Measurements from ENCODE around the gene ATP11B. TPM values are rescaled to one million over a fixed set of nuclear protein-coding genes. Genes with fewer than 3 reads are reported as not detected.
"Not testable (repeated sequence)": the region's sequence is repeated elsewhere in the genome, so short reads cannot be mapped to it uniquely, and the experiment has no call there.

Gene ATP11B
- total RNA-seq, 6 donors from 2014 or later: 56.4 to 102 (median 83.2) TPM

GRCh38 chr3:182796310-182796709 is 3.0 kb downstream of the ATP11B start:
- Histone ChIP-seq H3K27ac (no peak overlapping the region), H3K9me3 (no peaks in the 10 kb centered on the region), H3K4me1 (peaks cover 5 to 32% (median 21%) of the 10 kb centered on the region in 4 donors), H3K36me3 (no peaks in the 10 kb centered on the region), H3K4me3 (no peak overlapping the region), H3K27me3 (no peaks in the 10 kb centered on the region)
- DNase-seq: no peak
- ATAC-seq (ENCODE audit: low FRiP score in 2 of 2): no peak
- no peak for TF ChIP-seq POLR2AphosphoS5 (IDR thresholded peaks at IDR 0.05)
- WGBS, 2 donors: 97 to 100% methylated on average over 1 of the region's 1 CpG

GRCh38 chr3:182797876-182798275 is 4.6 kb downstream of the ATP11B start:
- DNase-seq (no peak), ATAC-seq (ENCODE audit: low FRiP score in 2 of 2) (no peak)
- Histone ChIP-seq H3K4me3 (no peak overlapping the region), H3K4me1 (peaks cover 14 to 39% (median 28%) of the 10 kb centered on the region in 4 donors), H3K27me3 (no peaks in the 10 kb centered on the region), H3K27ac (no peak overlapping the region), H3K9me3 (no peaks in the 10 kb centered on the region), H3K36me3 (no peaks in the 10 kb centered on the region)
- 63 to 86% methylated on average over 1 of the region's 1 CpG for WGBS, 2 donors
- TF ChIP-seq POLR2AphosphoS5 (IDR thresholded peaks at IDR 0.05) (no peak), EP300 (IDR thresholded peaks at IDR 0.05) (no peak), POLR2A (IDR thresholded peaks at IDR 0.05) (no peak), CTCF (IDR thresholded peaks at IDR 0.05) (no peak)

- not testable (repeated sequence) for H3K27me3 ChIP-seq; H3K27ac ChIP-seq; H3K4me3 ChIP-seq; H3K36me3 ChIP-seq; H3K9me3 ChIP-seq; ATAC-seq (ENCODE audit: low FRiP score in 2 of 2)
- 97% methylated on average over 16 of the region's 16 CpGs for WGBS, 2 donors
- DNase-seq: peak in 1 of 2 donors; percentile 22
- peaks cover 26 to 51% (median 33%) of the 10 kb centered on the region in 4 donors for H3K4me1 ChIP-seq
Observed at GRCh38 chr3:182799143-182799542, 5.8 kb downstream of the ATP11B start.

GRCh38 chr3:182800508-182800907 is 7.2 kb downstream of the ATP11B start:
- H3K27me3 ChIP-seq: no peaks in the 10 kb centered on the region
- 99% methylated on average over 8 of the region's 8 CpGs for WGBS, 2 donors
- H3K27ac ChIP-seq: no peak overlapping the region
- H3K9me3 ChIP-seq: no peaks in the 10 kb centered on the region
- TF ChIP-seq EP300 (IDR thresholded peaks at IDR 0.05): no peak
- TF ChIP-seq CTCF (IDR thresholded peaks at IDR 0.05): no peak
- TF ChIP-seq POLR2AphosphoS5 (IDR thresholded peaks at IDR 0.05): no peak
- TF ChIP-seq POLR2A (IDR thresholded peaks at IDR 0.05): no peak
- no peaks in the 10 kb centered on the region for H3K36me3 ChIP-seq
- no peak for DNase-seq
- peaks cover 22 to 44% (median 28%) of the 10 kb centered on the region in 4 donors for H3K4me1 ChIP-seq
- no peak overlapping the region for H3K4me3 ChIP-seq
- no peak for ATAC-seq (ENCODE audit: low FRiP score in 2 of 2)

GRCh38 chr3:182802413-182803390 is 9.4 kb downstream of the ATP11B start:
- Histone ChIP-seq H3K9me3 (no peaks in the 10 kb centered on the region), H3K4me3 (no peak overlapping the region), H3K27ac (peak overlapping the region; percentile 35 to 77 (median 53)), H3K27me3 (no peaks in the 10 kb centered on the region), H3K36me3 (no peaks in the 10 kb centered on the region), H3K4me1 (peaks cover 18 to 46% (median 24%) of the 10 kb centered on the region in 4 donors)
- no peak for DNase-seq
- ATAC-seq (ENCODE audit: low FRiP score in 2 of 2): peak; percentile 65 to 76
- TF ChIP-seq POLR2A (IDR thresholded peaks at IDR 0.05) (no peak), POLR2AphosphoS5 (IDR thresholded peaks at IDR 0.05) (no peak), CTCF (IDR thresholded peaks at IDR 0.05) (no peak), EP300 (IDR thresholded peaks at IDR 0.05) (no peak)
- 49 to 58% methylated on average over 6 of the region's 6 CpGs for WGBS, 2 donors
